PC-9 (cell line): ENCODE measurements around the gene UBE2R2. TPM values are rescaled to one million over a fixed set of nuclear protein-coding genes. Genes with fewer than 3 reads are reported as not detected.

Experiments
- total RNA-seq: library from RNA; stranded (reverse); gene quantifications from 2 replicates; pipeline ENCODE4 v1.2.3, GENCODE V29; 2021

The UBE2R2 gene
- total RNA-seq, 1 experiment from 2014 or later: 38.9 TPM

Other genes starting within 250 kb of the UBE2R2 start
- gene PRSS3, start 21.6 kb upstream of the UBE2R2 start, total RNA-seq: 1.0 and 1.6 TPM in 2 replicates
- 21.2 and 27.6 TPM in 2 replicates for gene UBAP2, start 231.7 kb downstream of the UBE2R2 start, total RNA-seq